ENCODE results near the gene CDH22. TPM values are rescaled to one million over a fixed set of nuclear protein-coding genes. Genes with fewer than 3 reads are reported as not detected.

Gene CDH22
- total RNA-seq, 1 experiment from 2014 or later = 0.11 TPM

DNA sequence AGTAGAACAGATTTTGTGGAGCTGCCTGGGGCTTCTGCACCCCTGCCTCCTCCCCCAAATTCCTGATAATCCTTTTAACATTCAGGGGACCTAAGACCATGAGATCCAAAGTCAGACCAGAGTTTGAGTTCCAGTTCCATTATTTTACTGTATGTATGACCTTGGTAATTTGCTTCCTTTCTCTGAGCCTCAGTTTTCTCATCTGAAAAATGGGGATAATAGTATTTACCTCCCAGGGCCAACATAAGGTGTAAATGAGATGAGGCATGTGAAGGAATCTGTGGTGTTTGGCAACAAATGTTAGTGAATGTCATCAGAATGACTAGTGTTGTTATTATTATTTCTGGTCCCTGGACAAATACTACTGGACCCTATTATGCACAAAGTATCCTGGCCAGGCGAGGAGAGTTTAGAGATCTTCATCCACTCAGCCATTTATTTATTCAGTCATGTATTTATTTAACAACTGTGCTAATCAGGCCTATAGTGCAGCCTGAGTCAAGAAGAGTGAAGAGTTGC lies 47.3 kb downstream of the CDH22 start:
- intact Hi-C loops (cut with micrococcal nuclease; ENCODE audit: unreplicated experiment) = loop anchor here (5.0 kb wide), 1 partner anchor 129 kb away; no protein-coding TSS in a partner anchor
- peaks cover 17% of the 10 kb centered on the region for H3K27me3 Mint-ChIP-seq (ENCODE audit: insufficient read depth, unreplicated experiment)
- no peak overlapping the region for H3K27ac Mint-ChIP-seq (ENCODE audit: unreplicated experiment)
- ChIA-PET CTCF (no interaction called here), POLR2A (no interaction called here)
- no peaks in the 10 kb centered on the region for H3K4me1 ChIP-seq
- no peak overlapping the region for H3K4me3 ChIP-seq (ENCODE audit: low read depth, low read length)
- no peaks in the 10 kb centered on the region for H3K36me3 Mint-ChIP-seq (ENCODE audit: insufficient read depth, unreplicated experiment)
- no peaks in the 10 kb centered on the region for H3K36me3 ChIP-seq (ENCODE audit: control insufficient read depth, insufficient read depth, low read length)
- no peaks in the 10 kb centered on the region for H3K9me3 ChIP-seq
- H3K4me1 Mint-ChIP-seq (ENCODE audit: low read depth, unreplicated experiment) = no peaks in the 10 kb centered on the region
- DNase-seq = no peak
- H3K4me3 Mint-ChIP-seq (ENCODE audit: unreplicated experiment) = no peak overlapping the region
- BruUV-seq (replicated peaks) = no TSS peak
- TF ChIP-seq, protein P1, sequence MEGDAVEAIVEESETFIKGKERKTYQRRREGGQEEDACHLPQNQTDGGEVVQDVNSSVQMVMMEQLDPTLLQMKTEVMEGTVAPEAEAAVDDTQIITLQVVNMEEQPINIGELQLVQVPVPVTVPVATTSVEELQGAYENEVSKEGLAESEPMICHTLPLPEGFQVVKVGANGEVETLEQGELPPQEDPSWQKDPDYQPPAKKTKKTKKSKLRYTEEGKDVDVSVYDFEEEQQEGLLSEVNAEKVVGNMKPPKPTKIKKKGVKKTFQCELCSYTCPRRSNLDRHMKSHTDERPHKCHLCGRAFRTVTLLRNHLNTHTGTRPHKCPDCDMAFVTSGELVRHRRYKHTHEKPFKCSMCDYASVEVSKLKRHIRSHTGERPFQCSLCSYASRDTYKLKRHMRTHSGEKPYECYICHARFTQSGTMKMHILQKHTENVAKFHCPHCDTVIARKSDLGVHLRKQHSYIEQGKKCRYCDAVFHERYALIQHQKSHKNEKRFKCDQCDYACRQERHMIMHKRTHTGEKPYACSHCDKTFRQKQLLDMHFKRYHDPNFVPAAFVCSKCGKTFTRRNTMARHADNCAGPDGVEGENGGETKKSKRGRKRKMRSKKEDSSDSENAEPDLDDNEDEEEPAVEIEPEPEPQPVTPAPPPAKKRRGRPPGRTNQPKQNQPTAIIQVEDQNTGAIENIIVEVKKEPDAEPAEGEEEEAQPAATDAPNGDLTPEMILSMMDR (IDR thresholded peaks at IDR 0.05; ENCODE audit: insufficient read depth in 1 of 2, low read depth in 1 of 2, low read length in 1 of 2, severe bottlenecking in 1 of 2, unreplicated experiment in 1 of 2) = no peak
- H3K27me3 ChIP-seq (replicated peaks; ENCODE audit: control insufficient read depth, insufficient read depth, low read length) = no peaks in the 10 kb centered on the region; the same call in 1 of the 2 replicates
- H3K9me3 Mint-ChIP-seq (ENCODE audit: unreplicated experiment) = peaks cover 9% of the 10 kb centered on the region

DNA sequence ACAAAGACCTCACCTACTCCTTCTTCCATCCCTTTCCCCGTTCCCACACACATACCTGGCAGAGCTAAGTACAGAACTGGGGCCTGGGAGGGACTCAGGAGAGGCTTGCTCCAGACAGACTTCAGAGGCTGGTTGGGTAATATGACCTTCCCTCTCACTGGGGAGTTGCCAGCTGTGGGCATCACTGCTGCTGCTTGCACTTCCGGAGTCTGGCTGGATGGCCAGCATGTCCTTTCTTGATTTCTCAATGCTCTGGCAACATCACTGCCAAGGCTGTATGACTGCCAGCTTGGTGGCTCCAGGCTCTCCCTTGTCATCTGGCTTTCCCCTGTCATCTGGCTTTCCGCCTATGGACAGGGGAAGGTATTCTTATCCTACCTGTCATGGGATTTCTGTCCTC lies 47.8 kb downstream of the CDH22 start:
- Histone ChIP-seq H3K27me3 (replicated peaks; ENCODE audit: control insufficient read depth, insufficient read depth, low read length) (no peaks in the 10 kb centered on the region; the same call in 1 of the 2 replicates), H3K4me1 (no peaks in the 10 kb centered on the region), H3K9me3 (no peaks in the 10 kb centered on the region), H3K36me3 (ENCODE audit: control insufficient read depth, insufficient read depth, low read length) (no peaks in the 10 kb centered on the region), H3K4me3 (ENCODE audit: low read depth, low read length) (no peak overlapping the region)
- no peak overlapping the region for H3K27ac Mint-ChIP-seq (ENCODE audit: unreplicated experiment)
- CTCF ChIA-PET = no interaction called here
- H3K27me3 Mint-ChIP-seq (ENCODE audit: insufficient read depth, unreplicated experiment) = peaks cover 12% of the 10 kb centered on the region
- no peak overlapping the region for H3K4me3 Mint-ChIP-seq (ENCODE audit: unreplicated experiment)
- no peaks in the 10 kb centered on the region for H3K4me1 Mint-ChIP-seq (ENCODE audit: low read depth, unreplicated experiment)
- TF ChIP-seq, protein P1 (IDR thresholded peaks at IDR 0.05; ENCODE audit: insufficient read depth in 1 of 2, low read depth in 1 of 2, low read length in 1 of 2, severe bottlenecking in 1 of 2, unreplicated experiment in 1 of 2) = no peak
- intact Hi-C loops (cut with micrococcal nuclease; ENCODE audit: unreplicated experiment) = loop anchor here (5.0 kb wide), 1 partner anchor 128 kb away; no protein-coding TSS in a partner anchor
- no TSS peak for BruUV-seq (replicated peaks)
- DNase-seq = no peak
- POLR2A ChIA-PET = no interaction called here
- no peaks in the 10 kb centered on the region for H3K36me3 Mint-ChIP-seq (ENCODE audit: insufficient read depth, unreplicated experiment)
- peaks cover 3% of the 10 kb centered on the region for H3K9me3 Mint-ChIP-seq (ENCODE audit: unreplicated experiment)

DNA sequence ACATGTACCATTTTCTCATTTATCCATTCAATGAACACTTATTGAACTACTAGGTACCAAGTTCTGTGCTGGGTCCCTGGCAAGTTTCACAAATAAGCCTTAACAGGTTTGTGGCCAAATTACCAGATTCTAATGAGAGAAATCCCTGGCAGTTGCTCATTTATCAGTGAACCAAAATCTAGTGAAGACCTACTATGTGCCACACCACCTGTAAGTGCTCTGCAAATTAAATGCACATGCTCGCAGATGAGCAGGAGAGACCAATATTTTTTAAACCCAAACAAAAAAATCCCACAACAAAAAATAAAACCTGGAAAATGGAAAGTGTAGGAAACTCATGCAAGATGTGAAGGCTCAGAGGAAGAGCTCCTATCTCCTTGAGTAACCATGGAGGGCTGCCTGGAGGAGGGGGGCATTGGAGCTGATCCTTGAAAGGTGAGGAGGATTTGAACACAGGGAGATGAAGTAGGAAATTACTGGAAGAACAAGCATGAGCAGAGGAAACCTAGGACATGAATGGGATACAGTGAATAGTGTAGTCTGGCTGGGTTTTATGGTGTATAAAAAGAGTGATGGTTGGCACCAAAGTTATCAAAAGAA lies 48.9 kb downstream of the CDH22 start:
- Histone ChIP-seq H3K4me3 (ENCODE audit: low read depth, low read length) (no peak overlapping the region), H3K4me1 (no peaks in the 10 kb centered on the region), H3K36me3 (ENCODE audit: control insufficient read depth, insufficient read depth, low read length) (no peaks in the 10 kb centered on the region), H3K9me3 (no peaks in the 10 kb centered on the region), H3K27me3 (replicated peaks; ENCODE audit: control insufficient read depth, insufficient read depth, low read length) (no peaks in the 10 kb centered on the region; the same call in 1 of the 2 replicates)
- intact Hi-C loops (cut with micrococcal nuclease; ENCODE audit: unreplicated experiment) = no loop called here
- no peak overlapping the region for H3K27ac Mint-ChIP-seq (ENCODE audit: unreplicated experiment)
- TF ChIP-seq, protein P1 (IDR thresholded peaks at IDR 0.05; ENCODE audit: insufficient read depth in 1 of 2, low read depth in 1 of 2, low read length in 1 of 2, severe bottlenecking in 1 of 2, unreplicated experiment in 1 of 2) = no peak
- no peak overlapping the region for H3K4me3 Mint-ChIP-seq (ENCODE audit: unreplicated experiment)
- H3K27me3 Mint-ChIP-seq (ENCODE audit: insufficient read depth, unreplicated experiment) = peaks cover 12% of the 10 kb centered on the region
- H3K9me3 Mint-ChIP-seq (ENCODE audit: unreplicated experiment) = no peaks in the 10 kb centered on the region
- ChIA-PET CTCF (interaction anchor here (0.7 kb wide), 1 partner anchor 106 kb away, joined by 3 read pairs; no protein-coding TSS in a partner anchor), POLR2A (no interaction called here)
- no peak for DNase-seq
- H3K4me1 Mint-ChIP-seq (ENCODE audit: low read depth, unreplicated experiment) = no peaks in the 10 kb centered on the region
- H3K36me3 Mint-ChIP-seq (ENCODE audit: insufficient read depth, unreplicated experiment) = peaks cover 4% of the 10 kb centered on the region
- BruUV-seq (replicated peaks) = no TSS peak

Data from Caco-2 (cell line).